Suprapubic skin (tissue), 4 donors: ENCODE results near the gene SLC25A31. TPM values are rescaled to one million over a fixed set of nuclear protein-coding genes. Genes with fewer than 3 reads are reported as not detected.

ENCODE experiments used
- DNase-seq, 2 donors: peaks; one replicate each; pipeline ENCODE4 v3.0.0-alpha.2; 2019; ENCODE audit warnings: low spot score in 2 of 2
- H3K27ac ChIP-seq: fragments of 200-600 bp; sonication (generic); one replicate; pipeline ENCODE4 v1.5.1; 2019
- H3K27me3 ChIP-seq: fragments of 200-600 bp; sonication (generic); one replicate; pipeline ENCODE4 v1.5.1; 2019
- H3K36me3 ChIP-seq: fragments of 200-600 bp; sonication (generic); one replicate; pipeline ENCODE4 v1.5.1; 2019
- H3K4me1 ChIP-seq: fragments of 200-600 bp; sonication (generic); one replicate; pipeline ENCODE4 v1.5.1; 2019
- H3K4me3 ChIP-seq: fragments of 200-600 bp; sonication (generic); one replicate; pipeline ENCODE4 v1.5.1; 2019; ENCODE audit warnings: mild to moderate bottlenecking
- H3K9me3 ChIP-seq: fragments of 200-600 bp; sonication (generic); one replicate; pipeline ENCODE4 v1.5.1; 2019
- EP300 ChIP-seq: sonication (generic); formaldehyde crosslinking; IDR thresholded peaks from one replicate; pipeline ENCODE4 v1.6.1; 2017; ENCODE audit warnings: antibody characterized with exemption
- POLR2A ChIP-seq, 2 donors: fragments of 450-650 bp; IDR thresholded peaks; one replicate each; pipeline ENCODE4 v1.6.1; 2017; ENCODE audit warnings: antibody characterized with exemption in 2 of 2, mild to moderate bottlenecking in 2 of 2, moderate library complexity in 2 of 2
- POLR2AphosphoS5 ChIP-seq, 3 donors: sonication (generic); formaldehyde crosslinking; IDR thresholded peaks; one replicate each; pipeline ENCODE4 v1.6.1; 2017; ENCODE audit warnings: antibody characterized with exemption in 3 of 3
- WGBS: methylation state at CpG from one replicate; pipeline ENCODE4 v1.1.5; 2018; 5-methylcytosine and 5-hydroxymethylcytosine counted together
- total RNA-seq, 4 donors: library from RNA; depleted of rRNA; stranded (reverse); fragments of >200 nt; gene quantifications; one replicate each; pipeline ENCODE4 v1.1.0, GENCODE V29; 2016
- TF ChIP-seq, protein P1 (sequence below), 2 donors: fragments of 200-600 bp in 1 of 2; fragments of 450-650 bp in 1 of 2; sonication (generic) in 1 of 2; IDR thresholded peaks; one replicate each; pipeline ENCODE4 v1.5.1; 2016 to 2019; ENCODE audit warnings: antibody characterized with exemption in 2 of 2, mild to moderate bottlenecking in 1 of 2, moderate library complexity in 1 of 2

SLC25A31 gene
- total RNA-seq, 4 donors from 2014 or later: not detected

DNA sequence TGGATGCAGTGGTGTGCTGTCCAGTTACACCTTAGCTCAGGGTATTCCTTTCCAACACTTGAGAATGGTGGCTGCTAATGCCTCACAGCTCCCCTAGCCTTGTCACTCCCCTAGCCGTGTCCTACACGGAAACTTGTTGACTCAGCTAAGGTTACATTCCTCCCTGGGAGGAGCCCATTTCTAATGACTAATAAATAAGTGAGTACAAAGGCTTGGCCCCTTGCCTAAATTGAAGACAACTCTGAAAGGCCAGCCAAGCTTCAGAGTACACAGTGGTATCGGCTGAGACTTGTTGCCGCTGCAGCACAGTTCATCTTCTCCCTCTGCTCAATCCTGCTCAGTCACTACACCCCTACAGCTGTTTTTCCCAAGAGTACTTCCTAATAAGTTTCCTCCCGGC, 21.2 kb upstream of the SLC25A31 start:
- no peaks in the 10 kb centered on the region for H3K9me3 ChIP-seq
- no peaks in the 10 kb centered on the region for H3K27me3 ChIP-seq
- H3K4me3 ChIP-seq: no peak overlapping the region
- peaks cover 16% of the 10 kb centered on the region for H3K4me1 ChIP-seq
- no peak for DNase-seq
- WGBS: 24% methylated on average over 5 of the region's 5 CpGs
- TF ChIP-seq POLR2AphosphoS5 (IDR thresholded peaks at IDR 0.05) (peak in 1 of 3 donors; percentile 17), EP300 (no peak)
- peaks cover 11% of the 10 kb centered on the region for H3K36me3 ChIP-seq
- H3K27ac ChIP-seq: peak overlapping the region; percentile 78

DNA sequence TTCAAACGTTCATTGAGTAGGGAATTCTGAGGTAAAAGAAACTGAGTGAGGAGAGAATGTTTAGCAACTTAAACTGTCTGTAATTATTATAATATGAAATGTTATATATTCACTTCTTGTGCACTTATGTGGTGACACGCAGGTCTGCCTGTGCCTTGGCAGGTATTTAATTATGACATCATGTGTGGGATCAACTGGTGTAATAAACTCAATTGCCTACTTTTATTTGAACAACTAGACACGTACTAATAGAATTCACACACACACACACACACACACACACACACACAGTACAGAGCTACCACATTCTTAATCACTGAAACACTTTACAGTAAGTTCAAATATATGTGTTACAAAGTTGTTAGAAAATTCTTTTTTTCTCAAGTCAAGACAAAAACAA, 20.7 kb upstream of the SLC25A31 start:
- H3K36me3 ChIP-seq: peaks cover 11% of the 10 kb centered on the region
- TF ChIP-seq POLR2AphosphoS5 (IDR thresholded peaks at IDR 0.05) (no peak), POLR2A (IDR thresholded peaks at IDR 0.05) (no peak), EP300 (no peak)
- TF ChIP-seq, protein P1, sequence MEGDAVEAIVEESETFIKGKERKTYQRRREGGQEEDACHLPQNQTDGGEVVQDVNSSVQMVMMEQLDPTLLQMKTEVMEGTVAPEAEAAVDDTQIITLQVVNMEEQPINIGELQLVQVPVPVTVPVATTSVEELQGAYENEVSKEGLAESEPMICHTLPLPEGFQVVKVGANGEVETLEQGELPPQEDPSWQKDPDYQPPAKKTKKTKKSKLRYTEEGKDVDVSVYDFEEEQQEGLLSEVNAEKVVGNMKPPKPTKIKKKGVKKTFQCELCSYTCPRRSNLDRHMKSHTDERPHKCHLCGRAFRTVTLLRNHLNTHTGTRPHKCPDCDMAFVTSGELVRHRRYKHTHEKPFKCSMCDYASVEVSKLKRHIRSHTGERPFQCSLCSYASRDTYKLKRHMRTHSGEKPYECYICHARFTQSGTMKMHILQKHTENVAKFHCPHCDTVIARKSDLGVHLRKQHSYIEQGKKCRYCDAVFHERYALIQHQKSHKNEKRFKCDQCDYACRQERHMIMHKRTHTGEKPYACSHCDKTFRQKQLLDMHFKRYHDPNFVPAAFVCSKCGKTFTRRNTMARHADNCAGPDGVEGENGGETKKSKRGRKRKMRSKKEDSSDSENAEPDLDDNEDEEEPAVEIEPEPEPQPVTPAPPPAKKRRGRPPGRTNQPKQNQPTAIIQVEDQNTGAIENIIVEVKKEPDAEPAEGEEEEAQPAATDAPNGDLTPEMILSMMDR (IDR thresholded peaks at IDR 0.05): no peak
- no peak for DNase-seq
- H3K4me1 ChIP-seq: peaks cover 16% of the 10 kb centered on the region
- no peaks in the 10 kb centered on the region for H3K9me3 ChIP-seq
- H3K27ac ChIP-seq: peak overlapping the region; percentile 78
- 38% methylated on average over 3 of the region's 3 CpGs for WGBS
- no peaks in the 10 kb centered on the region for H3K27me3 ChIP-seq
- no peak overlapping the region for H3K4me3 ChIP-seq

DNA sequence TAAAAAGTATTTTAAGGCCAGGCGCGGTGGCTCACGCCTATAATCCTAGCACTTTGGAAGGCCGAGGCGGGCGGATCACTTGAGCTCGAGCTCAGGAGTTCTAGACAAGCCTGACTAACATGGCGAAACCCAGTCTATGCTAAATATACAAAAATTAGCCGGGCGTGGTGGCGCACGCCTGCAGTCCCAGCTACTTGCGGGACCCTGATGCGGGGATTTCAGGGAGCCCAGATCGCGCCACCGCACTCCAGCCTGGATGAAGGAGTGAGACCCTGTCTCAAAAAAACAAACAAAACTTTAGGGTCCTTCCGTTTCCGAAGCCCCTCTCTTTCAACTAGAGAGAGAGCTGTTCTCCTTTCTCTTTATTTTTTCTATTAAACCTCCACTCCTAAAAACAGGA, 1.2 kb downstream of the SLC25A31 start:
- no peaks in the 10 kb centered on the region for H3K27me3 ChIP-seq
- no peak for DNase-seq
- H3K4me3 ChIP-seq: no peak overlapping the region
- H3K4me1 ChIP-seq: no peaks in the 10 kb centered on the region
- WGBS: 92% methylated on average over 19 of the region's 19 CpGs
- TF ChIP-seq EP300 (no peak), POLR2AphosphoS5 (IDR thresholded peaks at IDR 0.05) (no peak), POLR2A (IDR thresholded peaks at IDR 0.05) (no peak)
- TF ChIP-seq, protein P1 (IDR thresholded peaks at IDR 0.05): no peak
- H3K27ac ChIP-seq: no peak overlapping the region
- H3K36me3 ChIP-seq: no peaks in the 10 kb centered on the region
- no peaks in the 10 kb centered on the region for H3K9me3 ChIP-seq

DNA sequence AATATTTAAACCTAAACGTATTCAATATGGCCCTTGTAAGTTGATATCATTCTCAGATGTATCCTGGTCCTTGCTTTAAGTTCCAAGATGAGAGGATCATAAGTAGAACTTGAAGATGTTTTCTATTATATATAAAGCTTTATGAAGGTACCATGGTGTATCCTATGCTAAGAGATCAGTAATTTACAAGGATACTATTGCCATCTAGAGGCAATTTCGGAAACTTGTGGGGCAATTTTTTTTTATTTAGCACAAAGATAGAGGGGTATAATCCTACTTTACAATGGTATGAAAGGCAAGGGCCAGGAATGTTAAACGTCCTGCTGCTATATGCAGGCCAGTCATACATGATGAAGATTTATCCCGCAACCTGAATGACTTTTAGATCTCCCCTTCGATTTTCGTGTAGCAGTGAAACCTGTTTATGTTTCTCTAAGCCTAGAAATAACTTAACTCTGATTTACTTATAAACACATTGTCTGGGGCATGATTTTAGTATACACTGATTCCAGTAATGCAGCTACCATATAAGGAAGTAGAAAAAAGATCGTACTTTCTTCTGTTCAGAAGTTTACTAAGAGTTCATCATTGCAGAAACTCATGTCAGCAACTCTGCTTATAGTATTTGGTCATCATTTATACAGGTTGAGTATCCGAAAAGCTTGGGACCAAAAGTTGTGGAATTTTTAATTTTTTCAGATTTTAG, 2.6 kb downstream of the SLC25A31 start:
- Histone ChIP-seq H3K4me3 (no peak overlapping the region), H3K27me3 (no peaks in the 10 kb centered on the region), H3K36me3 (no peaks in the 10 kb centered on the region), H3K4me1 (no peaks in the 10 kb centered on the region), H3K9me3 (no peaks in the 10 kb centered on the region), H3K27ac (no peak overlapping the region)
- TF ChIP-seq EP300: no peak
- TF ChIP-seq, protein P1 (IDR thresholded peaks at IDR 0.05): peak; percentile 33 to 38
- no peak for DNase-seq
- 28% methylated on average over 8 of the region's 8 CpGs for WGBS

DNA sequence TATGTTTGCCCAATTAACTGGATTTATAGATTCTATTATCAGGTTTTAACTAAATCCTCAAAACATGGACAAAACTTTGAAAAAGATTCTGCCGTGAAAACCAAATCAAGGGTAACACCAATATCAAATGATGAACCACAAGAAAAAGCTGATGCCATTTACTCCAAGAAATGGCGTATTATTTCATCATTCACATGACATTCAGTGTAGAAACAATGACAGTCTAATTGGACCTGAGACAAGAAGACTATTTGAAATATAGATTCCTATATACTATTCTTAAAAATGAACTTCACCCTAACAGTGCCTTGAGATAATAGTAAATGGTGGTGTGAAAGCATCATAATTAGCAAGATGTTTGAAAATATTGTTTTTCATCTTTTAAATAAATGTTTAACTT, 4.8 kb downstream of the SLC25A31 start:
- no peak for DNase-seq
- Histone ChIP-seq H3K9me3 (no peaks in the 10 kb centered on the region), H3K4me1 (no peaks in the 10 kb centered on the region), H3K27me3 (no peaks in the 10 kb centered on the region), H3K4me3 (no peak overlapping the region), H3K36me3 (no peaks in the 10 kb centered on the region), H3K27ac (no peak overlapping the region)
- WGBS: 89% methylated on average over 2 of the region's 2 CpGs
- TF ChIP-seq EP300 (no peak), POLR2AphosphoS5 (IDR thresholded peaks at IDR 0.05) (no peak)

DNA sequence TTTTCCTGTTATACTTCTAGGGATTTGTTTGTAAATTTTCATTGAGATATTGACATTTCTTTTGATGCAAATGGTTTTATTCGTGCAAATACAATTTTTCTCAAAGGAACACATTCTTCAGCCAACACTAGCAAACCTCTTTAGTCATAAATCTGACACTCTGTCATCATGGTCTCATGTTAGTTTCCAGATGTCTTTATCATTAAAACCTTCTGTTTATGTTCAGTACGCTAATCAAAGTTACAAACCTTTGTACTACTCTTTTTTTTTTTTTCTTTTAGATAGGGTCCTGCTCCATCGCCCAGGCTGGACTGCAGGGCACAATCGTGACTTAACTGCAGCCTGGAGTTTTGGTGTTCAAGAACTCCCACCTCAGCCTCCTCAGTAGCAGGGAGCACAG, 7.1 kb downstream of the SLC25A31 start:
- TF ChIP-seq EP300 (no peak), POLR2A (IDR thresholded peaks at IDR 0.05) (no peak), POLR2AphosphoS5 (IDR thresholded peaks at IDR 0.05) (no peak)
- TF ChIP-seq, protein P1 (IDR thresholded peaks at IDR 0.05): no peak
- peaks cover 6% of the 10 kb centered on the region for H3K27me3 ChIP-seq
- no peak overlapping the region for H3K4me3 ChIP-seq
- WGBS: 37% methylated on average over 4 of the region's 4 CpGs
- H3K27ac ChIP-seq: no peak overlapping the region
- H3K9me3 ChIP-seq: peaks cover 4% of the 10 kb centered on the region
- no peaks in the 10 kb centered on the region for H3K4me1 ChIP-seq
- no peak for DNase-seq
- no peaks in the 10 kb centered on the region for H3K36me3 ChIP-seq
